ENCODE data around the gene SERPINA12.
A peak's percentile ranks its signal among the peaks of the same experiment; 100 is the strongest.

SERPINA12 gene

GRCh38 chr14:94462763-94463572 lies 46.3 kb downstream of the SERPINA12 start:
- DNase-seq = no peak

- no peak for DNase-seq
Observed at GRCh38 chr14:94462219-94462551, 47.1 kb downstream of the SERPINA12 start.

- DNase-seq = no peak
Observed at GRCh38 chr14:94461526-94462218, 47.6 kb downstream of the SERPINA12 start.

- DNase-seq = no peak
Observed at GRCh38 chr14:94460631-94461416, 48.4 kb downstream of the SERPINA12 start.

- peak; percentile 20 for DNase-seq
Observed at GRCh38 chr14:94458558-94459205, 50.6 kb downstream of the SERPINA12 start.

GRCh38 chr14:94458096-94458495 lies 51.2 kb downstream of the SERPINA12 start:
- no peak for DNase-seq

- no peak for DNase-seq
Observed at GRCh38 chr14:94455928-94456327, 53.3 kb downstream of the SERPINA12 start.

GRCh38 chr14:94451826-94452225 lies 57.4 kb downstream of the SERPINA12 start:
- no peak for DNase-seq

GRCh38 chr14:94451091-94451771 lies 58.0 kb downstream of the SERPINA12 start:
- DNase-seq = no peak

GRCh38 chr14:94450722-94451090 lies 58.6 kb downstream of the SERPINA12 start:
- no peak for DNase-seq

GRCh38 chr14:94449930-94450329 lies 59.3 kb downstream of the SERPINA12 start:
- no peak for DNase-seq

- DNase-seq = no peak
Observed at GRCh38 chr14:94448071-94448808, 61.0 kb downstream of the SERPINA12 start.

- no peak for DNase-seq
Observed at GRCh38 chr14:94447206-94447605, 62.1 kb downstream of the SERPINA12 start.

GRCh38 chr14:94446126-94446525 lies 63.1 kb downstream of the SERPINA12 start:
- no peak for DNase-seq

- no peak for DNase-seq
Observed at GRCh38 chr14:94445003-94445402, 64.3 kb downstream of the SERPINA12 start.

GRCh38 chr14:94441531-94442205 lies 67.6 kb downstream of the SERPINA12 start:
- no peak for DNase-seq

- no peak for DNase-seq
Observed at GRCh38 chr14:94441130-94441529, 68.1 kb downstream of the SERPINA12 start.

GRCh38 chr14:94439453-94440057 lies 69.7 kb downstream of the SERPINA12 start:
- no peak for DNase-seq

Data from EL (cell line).